Measurements from ENCODE around the gene BRPF3.

BRPF3 gene

DNA sequence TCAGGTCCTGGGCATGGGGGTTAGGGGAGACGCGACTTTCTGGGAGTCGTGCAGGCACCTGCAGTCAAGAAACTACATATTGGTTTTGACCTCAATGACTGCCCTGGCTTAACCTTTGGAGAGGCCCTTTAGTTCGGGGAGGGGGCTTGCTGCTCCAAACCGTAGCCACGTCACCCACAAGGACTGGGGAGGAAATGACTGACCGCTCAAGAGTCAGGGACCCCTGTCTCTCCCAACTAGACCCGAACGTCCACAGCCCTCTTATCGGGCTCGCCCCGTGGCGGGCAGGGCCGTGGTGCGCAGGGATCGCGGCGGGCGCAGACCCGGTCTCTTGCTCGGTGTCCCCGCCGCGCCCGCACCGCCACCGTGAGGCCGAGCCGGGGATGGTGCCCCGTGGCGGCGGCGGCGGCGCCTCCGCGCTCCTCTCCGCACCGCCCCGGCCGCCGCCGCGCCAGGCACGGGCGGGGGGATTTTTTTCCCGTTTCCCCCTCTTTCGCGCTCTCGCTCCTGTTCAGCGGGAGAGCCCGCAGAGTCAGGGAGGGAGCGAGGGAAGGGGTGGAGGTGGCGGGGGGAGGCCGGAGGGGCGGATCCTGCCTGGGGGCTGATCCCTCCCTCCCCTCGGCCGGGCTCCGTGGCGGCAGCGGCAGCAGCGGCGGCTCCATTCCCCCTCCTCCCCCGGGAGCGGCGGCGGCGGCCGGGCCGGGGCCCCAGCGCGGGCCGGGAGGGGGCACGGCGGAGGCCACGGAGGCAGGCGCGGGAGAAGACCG is at the start of gene BRPF3:
Gene BRPF3, plus strand, starts transcription at position 632 of the 767 bp plus-strand sequence. CDS start 3,579 bp downstream, outside the sequence.
- peak; percentile 87 to 92 for DNase-seq
- TF ChIP-seq GATA1 (IDR thresholded peaks at IDR 0.05; ENCODE audit: low read depth, low read length) (no peak), POLR2A (IDR thresholded peaks at IDR 0.05; ENCODE audit: low read length) (peak; percentile 38)

DNA sequence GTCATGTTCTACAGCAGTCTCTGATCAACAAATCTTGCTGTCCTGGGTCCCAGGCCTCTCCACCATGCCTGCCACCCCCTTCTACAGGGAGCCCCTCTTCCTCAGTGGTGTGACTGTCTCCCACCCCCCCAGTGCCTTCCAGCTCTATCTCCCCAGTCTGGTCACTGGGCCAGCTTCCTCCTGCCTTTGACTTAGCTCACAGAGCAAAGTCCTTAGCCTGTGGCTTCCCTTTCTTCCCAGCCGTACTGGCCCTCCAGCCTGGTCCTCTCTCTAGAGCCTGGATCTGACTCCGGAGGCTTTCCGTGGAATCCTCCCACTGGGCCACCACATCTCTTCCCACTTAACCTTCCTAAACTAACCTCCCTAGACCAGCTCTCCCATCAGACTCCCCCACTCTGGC is 49.2 kb upstream of the BRPF3 start:
- no peak for TF ChIP-seq GATA1 (IDR thresholded peaks at IDR 0.05; ENCODE audit: low read depth, low read length)
- TF ChIP-seq POLR2A (IDR thresholded peaks at IDR 0.05; ENCODE audit: low read length): no peak
- DNase-seq: no peak

DNA sequence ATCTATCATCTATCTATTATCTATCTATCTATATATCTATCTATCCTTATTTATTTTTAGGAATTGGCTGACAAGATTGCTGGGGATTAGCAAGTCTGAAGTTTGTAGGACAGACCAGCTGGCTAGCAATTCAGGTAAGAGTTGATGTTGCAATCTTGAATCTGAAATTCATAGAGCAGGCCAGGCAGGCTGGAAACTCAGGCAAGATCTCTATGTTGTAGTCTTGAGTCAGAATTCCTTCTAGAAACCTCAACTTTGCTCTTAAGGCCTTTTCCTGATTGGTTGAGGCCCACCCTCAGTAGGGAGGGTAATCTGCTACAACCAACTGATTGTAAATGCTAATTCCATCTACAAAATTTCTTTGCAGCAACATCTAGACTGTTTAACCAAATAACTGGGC is 47.1 kb upstream of the BRPF3 start:
- TF ChIP-seq POLR2A (IDR thresholded peaks at IDR 0.05; ENCODE audit: low read length) (no peak), GATA1 (IDR thresholded peaks at IDR 0.05; ENCODE audit: low read depth, low read length) (no peak)
- DNase-seq: no peak

DNA sequence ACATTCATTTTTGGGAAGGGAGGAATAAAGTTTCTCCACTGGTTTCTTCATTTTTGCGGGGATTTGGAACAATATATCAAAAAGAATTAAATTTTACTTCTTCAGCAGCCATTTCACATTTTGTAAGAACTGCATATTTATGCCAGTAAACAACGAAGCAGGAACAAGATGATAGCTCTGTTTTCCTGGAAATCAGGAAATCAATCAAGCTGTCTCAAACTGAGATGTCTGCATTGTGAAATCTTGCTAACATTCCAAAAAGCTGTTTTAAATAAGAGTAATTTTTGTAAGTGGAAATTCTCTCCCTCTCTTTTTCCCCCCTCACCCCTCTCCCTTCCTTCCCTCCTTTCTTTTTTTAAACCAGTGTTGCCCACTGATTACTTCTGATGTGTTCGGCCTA is 46.3 kb upstream of the BRPF3 start:
- TF ChIP-seq POLR2A (IDR thresholded peaks at IDR 0.05; ENCODE audit: low read length): no peak
- TF ChIP-seq GATA1 (IDR thresholded peaks at IDR 0.05; ENCODE audit: low read depth, low read length): no peak
- no peak for DNase-seq

DNA sequence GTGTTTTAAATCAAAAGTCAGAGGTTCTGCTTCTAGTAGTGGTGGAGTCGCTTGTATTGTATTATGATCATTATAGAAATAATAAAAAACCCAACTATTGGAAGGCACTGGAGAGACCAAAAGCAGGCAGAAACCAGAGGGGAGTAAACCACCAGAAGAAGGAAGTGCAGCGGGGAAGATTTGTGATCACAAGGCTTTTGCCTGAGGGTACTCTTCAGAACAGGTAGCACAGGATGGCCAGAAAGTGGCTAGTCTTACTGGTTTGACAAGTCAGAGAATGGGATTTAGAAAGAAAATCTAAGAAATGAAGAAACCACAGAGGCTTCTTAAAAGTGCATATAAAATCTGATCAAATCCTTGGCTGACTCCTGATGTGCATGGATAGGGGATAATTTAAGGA is 42.3 kb upstream of the BRPF3 start:
- no peak for DNase-seq
- TF ChIP-seq POLR2A (IDR thresholded peaks at IDR 0.05; ENCODE audit: low read length) (no peak), GATA1 (IDR thresholded peaks at IDR 0.05; ENCODE audit: low read depth, low read length) (no peak)

DNA sequence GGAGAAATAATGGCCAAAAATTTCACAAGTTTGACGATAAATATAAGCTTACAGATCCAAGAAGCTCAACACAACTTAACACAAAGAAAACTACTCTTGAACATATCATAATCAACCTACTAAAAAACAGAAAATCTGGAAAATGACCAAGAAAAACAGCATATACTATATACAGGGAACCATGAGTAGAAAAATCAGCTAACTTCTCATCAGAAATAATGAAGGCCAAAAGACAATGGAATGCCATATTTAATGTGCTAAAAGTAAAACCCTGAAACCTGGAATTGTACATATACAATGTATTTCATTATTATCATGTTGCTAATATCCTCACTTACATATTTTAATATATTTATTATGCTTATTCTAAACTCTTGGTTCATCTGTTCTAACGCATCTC is 40.9 kb upstream of the BRPF3 start:
- DNase-seq: no peak
- TF ChIP-seq POLR2A (IDR thresholded peaks at IDR 0.05; ENCODE audit: low read length) (no peak), GATA1 (IDR thresholded peaks at IDR 0.05; ENCODE audit: low read depth, low read length) (no peak)

DNA sequence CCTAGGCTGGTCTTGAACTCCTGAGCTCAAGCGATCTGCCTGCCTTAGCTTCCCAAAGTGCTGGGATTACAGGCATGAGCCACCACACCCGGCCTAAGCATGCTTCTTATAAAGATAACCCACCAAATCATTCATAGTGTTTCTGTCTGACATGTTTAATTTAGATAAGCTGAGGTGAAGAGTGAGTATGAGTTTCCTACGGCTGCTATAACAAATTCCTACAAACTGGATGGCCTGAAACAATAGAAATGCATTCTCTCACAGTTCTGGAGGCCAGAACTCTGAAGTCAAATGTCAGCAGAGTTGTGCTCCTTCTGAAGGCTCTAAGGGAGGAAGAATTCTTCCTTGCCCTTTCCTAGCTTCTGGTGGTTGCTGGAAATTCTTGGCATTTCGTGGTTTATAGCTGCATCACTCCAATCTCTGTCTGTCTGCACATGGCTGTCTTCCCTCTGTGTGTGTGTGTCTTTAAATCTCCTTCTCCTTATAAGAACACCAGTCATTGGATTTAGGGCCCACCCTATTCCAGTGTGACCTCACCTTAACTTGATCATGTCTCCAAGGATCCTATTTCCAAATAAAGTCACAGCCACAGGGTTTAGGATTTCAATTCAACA is 36.3 kb upstream of the BRPF3 start:
- TF ChIP-seq POLR2A (IDR thresholded peaks at IDR 0.05; ENCODE audit: low read length) (no peak), GATA1 (IDR thresholded peaks at IDR 0.05; ENCODE audit: low read depth, low read length) (no peak)
- DNase-seq: no peak

DNA sequence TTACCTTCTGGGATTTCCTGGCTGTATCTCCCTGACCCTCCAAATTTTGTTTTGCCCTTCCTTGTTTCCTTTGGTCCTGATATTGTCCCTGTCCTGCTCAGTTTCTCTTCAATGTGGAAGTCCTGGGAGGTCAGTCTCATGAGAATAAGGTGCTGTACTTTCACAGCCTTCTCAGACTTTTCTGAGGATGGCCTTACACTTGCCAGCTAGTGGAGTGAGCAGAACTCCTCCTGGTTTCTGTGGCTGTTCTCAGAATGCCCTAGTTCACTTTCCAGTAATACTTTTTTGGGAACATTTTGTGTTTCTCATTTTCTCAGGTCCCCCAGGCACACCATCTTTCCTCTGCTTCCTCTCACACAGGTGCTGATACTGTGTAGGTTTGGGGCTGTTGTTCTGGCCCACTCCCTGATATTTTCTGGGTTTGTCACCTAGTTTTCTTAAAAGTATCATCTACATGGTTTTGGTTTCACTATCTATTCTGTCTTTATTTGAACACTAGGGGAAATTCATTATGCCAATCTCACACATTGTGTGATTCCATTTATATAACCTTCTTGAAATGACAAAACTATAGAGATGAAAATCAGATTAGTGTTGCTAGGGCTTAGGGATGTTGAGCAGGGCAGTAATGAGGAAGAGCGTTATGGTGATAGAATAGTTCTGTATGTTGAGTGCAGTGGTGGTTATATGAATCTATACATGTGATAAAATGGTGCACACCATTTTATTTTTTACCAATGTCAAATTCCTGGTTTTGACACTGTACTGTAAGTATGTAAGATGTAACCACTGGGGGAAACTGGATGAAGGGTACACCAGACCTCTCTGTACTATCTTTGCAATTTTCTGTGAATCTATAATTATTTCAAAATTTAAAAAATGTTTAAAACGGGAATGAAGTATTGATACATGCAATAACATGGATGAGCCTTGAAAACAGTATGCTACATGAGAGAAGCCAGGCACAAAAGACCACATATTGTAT is 27.2 kb upstream of the BRPF3 start:
- DNase-seq: no peak
- TF ChIP-seq POLR2A (IDR thresholded peaks at IDR 0.05; ENCODE audit: low read length) (no peak), GATA1 (IDR thresholded peaks at IDR 0.05; ENCODE audit: low read depth, low read length) (no peak)

DNA sequence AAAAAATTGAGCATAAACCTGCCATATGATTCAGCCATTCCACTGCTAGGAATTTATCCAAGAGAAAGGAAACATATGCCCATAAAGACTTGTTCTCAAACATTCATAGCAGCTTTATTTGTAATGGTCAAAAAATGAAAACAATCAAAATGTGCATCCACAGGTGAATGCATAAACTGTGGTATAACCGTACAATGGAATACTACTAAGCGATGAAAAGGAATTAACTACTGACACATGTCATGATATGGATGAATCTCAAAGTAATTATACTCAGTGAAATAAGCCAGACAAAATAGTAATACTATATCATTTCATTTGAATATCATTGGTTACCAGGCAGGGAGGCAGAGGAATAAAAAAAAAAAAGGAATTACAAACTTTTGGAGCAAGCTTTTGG is 25.8 kb upstream of the BRPF3 start:
- no peak for TF ChIP-seq GATA1 (IDR thresholded peaks at IDR 0.05; ENCODE audit: low read depth, low read length)
- no peak for DNase-seq

DNA sequence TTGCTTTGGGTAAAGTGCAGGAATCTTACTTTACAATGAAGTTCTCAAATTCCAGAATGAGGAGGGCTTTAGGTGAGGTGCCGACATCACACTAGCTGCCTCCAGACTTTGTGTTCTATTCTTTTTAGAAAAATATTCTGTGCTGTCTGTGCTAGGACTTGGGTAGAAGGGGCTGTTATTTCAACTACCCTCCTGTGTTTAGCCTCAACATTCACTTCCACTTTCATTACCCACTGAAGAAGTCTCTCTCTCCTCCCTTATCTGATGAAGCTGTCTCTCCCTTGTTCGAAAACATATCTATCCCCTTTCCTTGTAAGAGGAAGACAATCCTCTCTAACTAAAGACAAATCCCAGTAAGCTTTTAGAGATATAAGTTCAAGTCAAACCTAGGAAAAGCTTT is 25.0 kb upstream of the BRPF3 start:
- DNase-seq: no peak
- TF ChIP-seq GATA1 (IDR thresholded peaks at IDR 0.05; ENCODE audit: low read depth, low read length) (no peak), POLR2A (IDR thresholded peaks at IDR 0.05; ENCODE audit: low read length) (no peak)

DNA sequence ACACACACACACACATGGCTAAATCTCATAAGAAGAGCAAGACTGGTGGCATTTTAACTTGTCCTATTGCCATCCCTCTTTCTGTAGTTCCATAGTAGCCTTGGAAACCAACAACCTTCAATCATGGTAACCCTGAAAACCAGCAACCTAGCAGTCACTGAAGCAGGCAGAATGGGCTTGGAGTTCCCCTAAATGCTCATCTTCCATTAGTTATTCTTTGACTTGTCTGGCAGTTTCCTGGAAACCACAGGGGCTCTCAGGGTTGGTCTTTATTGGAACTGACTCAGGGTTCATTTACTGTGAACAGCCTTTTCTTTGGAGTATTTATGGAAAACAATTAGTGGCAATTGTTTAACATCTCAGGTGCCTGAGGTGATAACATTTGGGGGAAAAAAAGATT is 19.4 kb upstream of the BRPF3 start:
- no peak for DNase-seq
- TF ChIP-seq GATA1 (IDR thresholded peaks at IDR 0.05; ENCODE audit: low read depth, low read length) (no peak), POLR2A (IDR thresholded peaks at IDR 0.05; ENCODE audit: low read length) (no peak)

DNA sequence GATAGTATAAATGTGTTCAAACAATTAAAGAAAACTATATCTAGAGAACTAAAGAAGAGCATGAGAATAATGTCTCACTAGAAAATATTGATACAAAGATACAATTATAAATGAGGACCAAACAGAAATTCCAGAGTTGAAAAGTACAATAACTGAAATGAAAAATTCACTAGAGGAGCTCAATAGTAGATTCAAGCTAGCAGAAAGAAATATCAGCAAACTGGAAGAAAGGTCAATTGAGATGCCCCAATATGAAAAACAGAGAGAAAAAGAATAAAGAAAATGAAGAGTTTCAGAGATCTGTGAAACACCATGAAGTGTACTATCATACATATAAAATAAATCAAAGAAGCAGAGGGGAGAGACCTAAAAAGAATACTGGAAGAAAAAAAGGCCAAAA is 18.0 kb upstream of the BRPF3 start:
- no peak for TF ChIP-seq POLR2A (IDR thresholded peaks at IDR 0.05; ENCODE audit: low read length)
- no peak for TF ChIP-seq GATA1 (IDR thresholded peaks at IDR 0.05; ENCODE audit: low read depth, low read length)

DNA sequence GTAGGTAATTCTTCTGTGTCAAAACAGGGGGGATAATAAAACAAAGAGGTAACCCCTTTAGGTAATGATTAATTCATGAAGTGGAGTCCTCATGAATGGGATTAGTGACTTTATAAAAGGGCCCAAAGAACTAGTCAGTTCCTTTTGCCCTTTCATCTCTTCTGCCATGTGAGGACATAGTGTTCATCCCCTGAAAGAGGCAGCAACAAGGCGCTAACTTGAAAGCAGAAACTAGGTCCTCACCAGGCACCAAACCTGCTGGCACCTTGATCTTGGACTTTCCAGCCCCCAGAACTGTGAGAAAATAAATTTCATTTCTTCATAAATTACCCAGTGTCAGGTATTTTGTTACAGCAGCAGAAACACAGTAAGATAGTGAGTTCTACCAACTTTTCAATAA is 16.4 kb upstream of the BRPF3 start:
- DNase-seq: no peak
- TF ChIP-seq GATA1 (IDR thresholded peaks at IDR 0.05; ENCODE audit: low read depth, low read length) (no peak), POLR2A (IDR thresholded peaks at IDR 0.05; ENCODE audit: low read length) (no peak)

More for the DNA sequence above, 18.0 kb upstream of the BRPF3 start:
- no peak for DNase-seq

DNA sequence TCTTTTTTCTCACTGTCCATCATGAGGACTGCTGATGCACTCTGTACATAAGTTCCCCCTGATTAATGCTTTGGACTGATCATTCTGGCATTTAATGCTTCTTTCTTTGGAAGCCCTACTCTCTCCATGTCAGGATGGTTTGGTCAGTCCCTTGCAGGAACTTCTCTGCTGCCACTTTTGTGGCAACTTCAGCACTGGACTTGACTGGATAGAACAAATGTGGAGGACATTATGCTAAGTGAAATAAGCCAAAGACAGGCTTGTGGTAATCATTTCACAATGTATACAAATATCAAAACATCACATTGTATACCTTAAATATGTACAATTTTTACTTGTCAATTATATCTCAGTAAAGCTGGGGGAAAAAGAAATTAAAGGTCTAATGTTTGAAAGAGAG is 12.2 kb upstream of the BRPF3 start:
- TF ChIP-seq GATA1 (IDR thresholded peaks at IDR 0.05; ENCODE audit: low read depth, low read length): no peak
- no peak for TF ChIP-seq POLR2A (IDR thresholded peaks at IDR 0.05; ENCODE audit: low read length)
- no peak for DNase-seq
